Aortic smooth muscle cell (primary cell): ENCODE data around the gene SPTBN2. TPM values are rescaled to one million over a fixed set of nuclear protein-coding genes. Genes with fewer than 3 reads are reported as not detected.

Source experiments
- total RNA-seq: library from RNA; depleted of rRNA; stranded (reverse); fragments of >200 nt; gene quantifications from 2 replicates; pipeline ENCODE4 v1.2.3, GENCODE V29; 2014

The SPTBN2 gene
- 1.2 and 3.2 TPM in 2 replicates for total RNA-seq

DNA sequence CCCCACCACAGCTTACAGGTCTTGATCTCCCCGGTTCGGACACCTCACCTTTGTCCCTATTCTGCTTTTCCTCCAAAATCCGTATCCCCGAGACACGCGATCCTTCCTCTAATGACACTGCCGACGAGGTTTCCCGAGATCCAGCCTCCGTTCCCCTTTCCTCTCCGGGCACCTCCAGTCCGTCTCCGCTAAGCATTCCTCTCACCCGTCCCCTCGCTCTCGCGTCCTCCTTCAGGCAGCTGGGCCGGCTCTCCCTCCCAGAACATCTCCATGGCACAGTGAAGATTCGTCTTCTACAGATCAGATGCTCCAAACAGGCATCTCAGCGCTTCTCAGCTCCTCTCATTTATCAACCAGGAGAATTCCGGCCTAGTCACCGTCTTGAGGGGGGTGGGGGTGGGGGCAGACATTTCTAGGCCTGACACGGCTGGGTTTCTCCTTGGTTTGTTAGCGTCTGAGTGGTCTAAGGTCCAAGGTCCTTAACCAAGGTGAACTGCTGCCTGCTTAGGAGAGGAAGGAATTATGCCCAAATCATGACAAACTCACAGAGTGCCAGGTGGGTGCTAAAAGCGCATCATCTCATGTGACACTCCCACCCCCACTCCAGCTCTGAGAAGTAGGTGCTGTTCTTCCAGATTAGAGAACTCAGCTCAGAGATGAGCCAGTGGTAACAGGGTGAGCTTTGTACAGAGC is at the start of gene SPTBN2:
SPTBN2 (minus strand) TSS at position 524 of the 693 bp plus-strand sequence. CDS start 7,976 bp downstream, outside the sequence.

DNA sequence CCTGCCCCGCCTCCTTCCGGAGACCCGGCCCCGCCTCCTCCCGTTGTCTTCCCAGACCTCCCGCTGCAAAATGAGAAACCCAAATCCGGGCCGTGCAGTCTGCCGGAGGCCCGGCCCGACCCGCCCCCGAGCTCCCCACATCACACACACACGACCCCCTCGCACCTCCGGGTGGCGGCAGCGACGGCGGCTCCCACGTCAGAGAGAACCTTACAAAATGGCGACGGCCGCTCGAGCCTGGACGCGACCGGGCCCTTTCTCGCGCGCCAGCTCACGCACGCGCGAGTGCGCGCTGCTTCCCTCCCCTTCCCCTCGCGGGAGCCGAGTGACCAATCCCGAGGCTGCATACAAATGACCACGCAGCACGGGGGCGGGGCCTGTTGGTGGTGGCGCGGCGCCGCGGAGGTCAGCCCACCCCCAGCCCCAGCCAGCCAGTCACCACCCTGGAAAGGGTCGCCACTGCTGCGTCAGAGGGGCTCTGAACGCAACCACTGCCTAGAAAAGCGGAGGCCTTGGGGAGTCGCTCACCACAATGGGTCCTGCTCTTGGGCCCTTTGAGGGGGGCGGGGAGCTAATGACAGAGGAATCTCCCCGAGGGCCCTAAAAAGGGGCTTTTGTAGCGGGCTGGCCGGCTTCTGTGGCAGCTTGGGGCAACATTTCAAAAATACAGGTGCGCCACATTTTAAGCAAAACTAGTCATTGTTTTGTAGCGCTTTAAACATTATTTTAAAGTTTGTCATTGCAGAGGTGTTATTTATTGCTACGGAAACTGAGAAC is 51.2 kb downstream of the SPTBN2 start, which contains the start of gene RBM4B:
RBM4B (minus strand) TSS at position 289 of the 777 bp plus-strand sequence. CDS start 808 bp downstream, outside the sequence.

DNA sequence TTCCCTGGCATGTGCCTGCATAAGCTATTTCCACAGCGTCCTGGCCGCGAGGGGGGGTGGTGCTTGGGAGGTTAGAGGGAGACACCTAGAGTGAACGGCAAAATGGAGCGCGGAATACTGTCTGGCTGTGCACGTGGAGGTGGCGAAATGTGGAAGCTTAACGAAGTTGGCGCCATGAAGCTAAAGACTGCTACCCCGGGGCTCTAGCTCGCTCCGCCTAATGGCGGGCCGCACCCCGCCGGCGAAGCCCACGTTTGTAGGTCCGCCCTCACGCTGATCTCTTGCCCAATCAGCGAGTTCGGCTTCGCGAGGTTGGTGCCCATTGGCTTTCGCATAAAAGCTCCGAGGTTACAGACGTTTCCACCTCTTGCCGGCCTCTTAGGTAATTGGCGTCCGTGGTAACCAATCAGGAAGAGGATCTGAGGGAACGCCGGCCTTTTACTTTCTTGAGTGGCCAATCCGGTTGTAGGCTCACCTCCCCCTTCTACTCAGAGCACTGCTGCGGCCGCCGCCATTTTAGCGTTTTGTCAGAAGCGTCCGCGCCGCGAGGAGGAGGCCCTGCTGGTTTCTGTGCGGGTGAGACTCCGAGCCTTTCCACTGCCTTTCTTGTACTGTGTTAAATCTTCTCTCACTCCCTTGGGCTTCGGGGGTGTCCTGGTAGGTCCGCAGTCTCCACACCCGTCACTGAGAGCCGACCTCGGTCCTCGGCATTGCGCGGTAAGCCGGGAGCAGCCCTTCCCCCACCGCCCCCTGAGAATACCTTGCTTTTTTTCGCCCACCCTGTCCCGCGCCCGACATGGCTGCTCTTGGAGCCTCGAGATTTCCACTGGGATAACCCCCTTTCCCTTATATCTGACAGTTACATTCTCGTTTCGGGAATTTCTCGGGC is 90.6 kb downstream of the SPTBN2 start, which contains the start of gene RBM4:
RBM4 (plus strand) TSS at position 527 of the 889 bp plus-strand sequence. CDS start 1,009 bp downstream, outside the sequence.

Other genes with a start within 250 kb of the SPTBN2 start
- gene DPP3, start 248.8 kb downstream of the SPTBN2 start, total RNA-seq: 41.3 and 58.4 TPM in 2 replicates
- gene BBS1, start 218.6 kb downstream of the SPTBN2 start, total RNA-seq: 25.4 and 28.5 TPM in 2 replicates
- gene ZDHHC24, start 183.2 kb downstream of the SPTBN2 start, total RNA-seq: 8.8 and 10.6 TPM in 2 replicates
- gene ACTN3, start 182.3 kb downstream of the SPTBN2 start, total RNA-seq: 0.06 TPM in 1 of 2 replicates, not detected in the other
- gene CTSF, start 160.6 kb downstream of the SPTBN2 start, total RNA-seq: 8.1 and 8.6 TPM in 2 replicates
- 0.26 and 0.44 TPM in 2 replicates for gene CCDC87, start 136.2 kb downstream of the SPTBN2 start, total RNA-seq
- 43.0 and 60.5 TPM in 2 replicates for gene CCS, start 136.0 kb downstream of the SPTBN2 start, total RNA-seq
- gene RBM14, start 112.6 kb downstream of the SPTBN2 start, total RNA-seq: 21.4 and 24.4 TPM in 2 replicates
- gene RBM4, start 90.5 kb downstream of the SPTBN2 start, total RNA-seq: 110 and 124 TPM in 2 replicates
- 25.1 and 28.4 TPM in 2 replicates for gene RBM4B, start 51.3 kb downstream of the SPTBN2 start, total RNA-seq
- gene RCE1, start 114.2 kb upstream of the SPTBN2 start, total RNA-seq: 8.9 and 9.5 TPM in 2 replicates
- 13.1 and 20.1 TPM in 2 replicates for gene LRFN4, start 127.8 kb upstream of the SPTBN2 start, total RNA-seq
- 14.1 and 25.1 TPM in 2 replicates for gene PC, start 229.2 kb upstream of the SPTBN2 start, total RNA-seq
- gene C11orf86, start 246.1 kb upstream of the SPTBN2 start, total RNA-seq: not detected in 2 replicates